Neural cell (in vitro differentiated cells): ENCODE measurements around the gene TRAPPC2.

Source experiments
- CTCF ChIP-seq: fragments of 450-650 bp; IDR thresholded peaks from 2 replicates; pipeline ENCODE4 v1.5.1; 2014; ENCODE audit warnings: antibody characterized with exemption, mild to moderate bottlenecking, moderate library complexity; ENCODE audit not compliant: poor library complexity, severe bottlenecking
- EP300 ChIP-seq: fragments of 450-650 bp; conservative IDR thresholded peaks from 2 replicates; pipeline ENCODE4 v1.6.1; 2014; ENCODE audit warnings: antibody characterized with exemption, mild to moderate bottlenecking, moderate library complexity; ENCODE audit not compliant: poor library complexity, severe bottlenecking
- EZH2 ChIP-seq: fragments of 200-600, 300-800 bp; shearing (Covaris generic), sonication (generic); IDR thresholded peaks from 2 replicates; pipeline ENCODE4 v1.6.1; 2014; ENCODE audit warnings: antibody characterized with exemption, low read length, borderline replicate concordance, mild to moderate bottlenecking; ENCODE audit not compliant: insufficient read depth, poor library complexity, severe bottlenecking
- MXI1 ChIP-seq: fragments of 450-650 bp; conservative IDR thresholded peaks from 2 replicates; pipeline ENCODE4 v1.6.1; 2014; ENCODE audit warnings: antibody characterized with exemption, mild to moderate bottlenecking; ENCODE audit not compliant: poor library complexity, severe bottlenecking
- RAD21 ChIP-seq: fragments of 450-650 bp; conservative IDR thresholded peaks from 2 replicates; pipeline ENCODE4 v1.6.1; 2014; ENCODE audit warnings: antibody characterized with exemption, mild to moderate bottlenecking, moderate library complexity
- TAF1 ChIP-seq: IDR thresholded peaks from 2 replicates; pipeline ENCODE4 v1.6.1; 2012; ENCODE audit warnings: low read depth
- TF ChIP-seq, protein P1 (sequence below): IDR thresholded peaks from 2 replicates; pipeline ENCODE4 v1.6.1; 2012; ENCODE audit warnings: borderline replicate concordance

DNA sequence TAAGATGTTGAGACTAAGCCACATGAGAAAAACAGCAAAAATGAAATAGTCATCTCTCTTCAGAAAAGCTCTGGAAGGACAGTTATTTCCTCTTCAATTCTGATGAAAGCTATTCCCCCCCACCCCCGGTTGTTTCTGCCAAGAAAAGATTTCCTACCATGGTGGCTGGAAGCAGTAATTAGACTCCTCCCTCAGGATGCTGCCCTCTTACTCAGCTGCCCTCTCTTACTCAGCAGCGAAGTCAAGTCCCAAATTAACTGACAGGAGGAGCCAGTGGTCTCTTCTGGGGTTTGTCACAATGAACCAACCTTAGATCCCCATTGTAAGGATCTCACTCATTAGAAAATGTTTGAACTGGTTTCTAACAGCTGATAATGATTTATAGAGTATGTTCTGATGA lies 44.5 kb upstream of the TRAPPC2 start:
- no peak for TF ChIP-seq EP300
- no peak for TF ChIP-seq CTCF
- TF ChIP-seq MXI1, result no peak
- TF ChIP-seq EZH2, result no peak
- no peak for TF ChIP-seq TAF1
- TF ChIP-seq RAD21, result no peak
- TF ChIP-seq, protein P1, sequence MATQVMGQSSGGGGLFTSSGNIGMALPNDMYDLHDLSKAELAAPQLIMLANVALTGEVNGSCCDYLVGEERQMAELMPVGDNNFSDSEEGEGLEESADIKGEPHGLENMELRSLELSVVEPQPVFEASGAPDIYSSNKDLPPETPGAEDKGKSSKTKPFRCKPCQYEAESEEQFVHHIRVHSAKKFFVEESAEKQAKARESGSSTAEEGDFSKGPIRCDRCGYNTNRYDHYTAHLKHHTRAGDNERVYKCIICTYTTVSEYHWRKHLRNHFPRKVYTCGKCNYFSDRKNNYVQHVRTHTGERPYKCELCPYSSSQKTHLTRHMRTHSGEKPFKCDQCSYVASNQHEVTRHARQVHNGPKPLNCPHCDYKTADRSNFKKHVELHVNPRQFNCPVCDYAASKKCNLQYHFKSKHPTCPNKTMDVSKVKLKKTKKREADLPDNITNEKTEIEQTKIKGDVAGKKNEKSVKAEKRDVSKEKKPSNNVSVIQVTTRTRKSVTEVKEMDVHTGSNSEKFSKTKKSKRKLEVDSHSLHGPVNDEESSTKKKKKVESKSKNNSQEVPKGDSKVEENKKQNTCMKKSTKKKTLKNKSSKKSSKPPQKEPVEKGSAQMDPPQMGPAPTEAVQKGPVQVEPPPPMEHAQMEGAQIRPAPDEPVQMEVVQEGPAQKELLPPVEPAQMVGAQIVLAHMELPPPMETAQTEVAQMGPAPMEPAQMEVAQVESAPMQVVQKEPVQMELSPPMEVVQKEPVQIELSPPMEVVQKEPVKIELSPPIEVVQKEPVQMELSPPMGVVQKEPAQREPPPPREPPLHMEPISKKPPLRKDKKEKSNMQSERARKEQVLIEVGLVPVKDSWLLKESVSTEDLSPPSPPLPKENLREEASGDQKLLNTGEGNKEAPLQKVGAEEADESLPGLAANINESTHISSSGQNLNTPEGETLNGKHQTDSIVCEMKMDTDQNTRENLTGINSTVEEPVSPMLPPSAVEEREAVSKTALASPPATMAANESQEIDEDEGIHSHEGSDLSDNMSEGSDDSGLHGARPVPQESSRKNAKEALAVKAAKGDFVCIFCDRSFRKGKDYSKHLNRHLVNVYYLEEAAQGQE, result no peak
